CD14-positive monocyte (primary cell): Measurements from ENCODE around the gene PALM. TPM values are rescaled to one million over a fixed set of nuclear protein-coding genes. Genes with fewer than 3 reads are reported as not detected.

Source experiments
- DNase-seq, 3 donors: peaks; one replicate each; pipeline ENCODE4 v3.0.0-alpha.2; 2011 to 2022
- H2AFZ ChIP-seq: 2 replicates; pipeline ENCODE4 v1.6.0; 2012; ENCODE audit warnings: mild to moderate bottlenecking, low read depth, low read length, inconsistent platforms; ENCODE audit not compliant: insufficient read depth, poor library complexity, severe bottlenecking
- H3K27ac ChIP-seq, 2 donors: 1 replicate in 1 of 2; 2 replicates in 1 of 2; pipeline ENCODE4 v1.5.1; 2012 to 2013; ENCODE audit warnings: low read length in 2 of 2, control low read depth in 1 of 2, inconsistent platforms in 1 of 2, low read depth in 1 of 2, mild to moderate bottlenecking in 1 of 2
- H3K27me3 ChIP-seq, 2 donors: one replicate each; pipeline versions ENCODE4 v1.6.0 to v1.6.1; 2011 to 2013; ENCODE audit warnings: low read length in 2 of 2; ENCODE audit not compliant: control insufficient read depth in 2 of 2, insufficient read depth in 2 of 2
- H3K36me3 ChIP-seq, 2 donors: replicated peaks in 1 of 2; 1 replicate in 1 of 2; 2 replicates in 1 of 2; pipeline versions ENCODE4 v1.5.1 to v1.6.1; 2012 to 2013; ENCODE audit warnings: low read length in 2 of 2, control low read depth in 1 of 2, inconsistent platforms in 1 of 2, mild to moderate bottlenecking in 1 of 2; ENCODE audit not compliant: insufficient read depth in 2 of 2, control insufficient read depth in 1 of 2
- H3K4me1 ChIP-seq, 2 donors: 1 replicate in 1 of 2; 2 replicates in 1 of 2; pipeline versions ENCODE4 v1.5.1 to v1.6.1; 2012 to 2013; ENCODE audit warnings: low read length in 2 of 2, control low read depth in 1 of 2, inconsistent platforms in 1 of 2, mild to moderate bottlenecking in 1 of 2, moderate library complexity in 1 of 2; ENCODE audit not compliant: insufficient read depth in 2 of 2, control insufficient read depth in 1 of 2
- H3K4me2 ChIP-seq: replicated peaks from 2 replicates; pipeline ENCODE3; 2012; ENCODE audit warnings: low read length, moderate library complexity, mild to moderate bottlenecking; ENCODE audit not compliant: poor library complexity, severe bottlenecking; ENCODE audit errors: extremely low read depth
- H3K4me3 ChIP-seq, 3 experiments: fragments of 200-600 bp in 1 of 3; sonication (generic) in 1 of 3; replicated peaks in 1 of 3; 1 replicate in 2 of 3; 2 replicates in 1 of 3; pipeline ENCODE4 v1.5.1; 2011 to 2013; ENCODE audit warnings: low read length in 3 of 3, mild to moderate bottlenecking in 3 of 3, control low read depth in 2 of 3, low read depth in 2 of 3, inconsistent platforms in 1 of 3, moderate library complexity in 1 of 3
- H3K79me2 ChIP-seq: 2 replicates; pipeline ENCODE4 v1.6.0; 2012; ENCODE audit warnings: mild to moderate bottlenecking, control low read depth, inconsistent platforms, low read length, moderate library complexity; ENCODE audit not compliant: insufficient read depth
- H3K9ac ChIP-seq: 2 replicates; pipeline ENCODE4 v1.6.0; 2017; ENCODE audit warnings: low read length, mild to moderate bottlenecking; ENCODE audit not compliant: insufficient read depth, poor library complexity, severe bottlenecking
- H3K9me3 ChIP-seq, 2 donors: replicated peaks in 1 of 2; 1 replicate in 1 of 2; 2 replicates in 1 of 2; pipeline versions ENCODE4 v1.5.1 to v1.6.1; 2012 to 2013; ENCODE audit warnings: low read length in 2 of 2, control low read depth in 1 of 2; ENCODE audit not compliant: control insufficient read depth in 1 of 2, insufficient read depth in 1 of 2
- H4K20me1 ChIP-seq: 2 replicates; pipeline ENCODE4 v1.6.0; 2012; ENCODE audit warnings: mild to moderate bottlenecking, low read length, control low read depth, moderate library complexity; ENCODE audit not compliant: insufficient read depth
- H3K27ac Mint-ChIP-seq, 7 donors: one replicate each; pipeline ENCODE4 v1.8.0; 2020; ENCODE audit warnings: mild to moderate bottlenecking in 7 of 7, mixed read lengths in 7 of 7, moderate library complexity in 6 of 7, inconsistent platforms in 2 of 7
- H3K27me3 Mint-ChIP-seq, 3 donors: one replicate each; pipeline ENCODE4 v1.8.0; 2021 to 2022; ENCODE audit warnings: low read depth in 3 of 3, mild to moderate bottlenecking in 3 of 3, mixed read lengths in 3 of 3, moderate library complexity in 3 of 3, inconsistent platforms in 1 of 3
- H3K36me3 Mint-ChIP-seq, 2 donors: one replicate each; pipeline ENCODE4 v1.8.0; 2020; ENCODE audit warnings: mixed read lengths in 2 of 2, inconsistent platforms in 1 of 2, mild to moderate bottlenecking in 1 of 2
- H3K4me1 Mint-ChIP-seq: one replicate; pipeline ENCODE4 v1.8.0; 2020; ENCODE audit warnings: mild to moderate bottlenecking, mixed read lengths
- H3K4me3 Mint-ChIP-seq, 2 donors: one replicate each; pipeline ENCODE4 v1.8.0; 2020; ENCODE audit warnings: mild to moderate bottlenecking in 2 of 2, mixed read lengths in 2 of 2, moderate library complexity in 1 of 2
- H3K9me3 Mint-ChIP-seq, 7 donors: one replicate each; pipeline ENCODE4 v1.8.0; 2020 to 2022; ENCODE audit warnings: mixed read lengths in 7 of 7, mild to moderate bottlenecking in 6 of 7, moderate library complexity in 6 of 7, inconsistent platforms in 2 of 7
- WGBS: methylation state at CpG from one replicate; pipeline ENCODE4 v1.1.5; 2013; ENCODE audit warnings: missing lambda C conversion rate; ENCODE audit not compliant: insufficient coverage; 5-methylcytosine and 5-hydroxymethylcytosine counted together
- intact Hi-C, 2 donors: fragments of 100-400 bp; cut with micrococcal nuclease; formaldehyde crosslinking; loops; one replicate each; pipeline versions ENCODE4 v1.15.0 to v1.15.1; 2023
- polyA plus RNA-seq, 3 donors: library from polyadenylated mRNA; depleted of rRNA in 1 of 3; unstranded in 2 of 3; stranded (reverse) in 1 of 3; fragments of 300-500 nt in 2 of 3; fragments of >200 nt in 1 of 3; fragmentation: Illumina TruSeq in 2 of 3; gene quantifications; 1 replicate in 2 of 3; 2 replicates in 1 of 3; pipeline ENCODE4 v1.2.3, GENCODE V29; 2012 to 2021
- TF ChIP-seq, protein P1 (sequence below): fragments of 200-600 bp; IDR thresholded peaks from one replicate; pipeline ENCODE4 v1.8.0; 2022; ENCODE audit warnings: antibody characterized with exemption, mild to moderate bottlenecking

The PALM gene
- polyA plus RNA-seq, 3 donors = 0.23 TPM; not detected in 2

DNA sequence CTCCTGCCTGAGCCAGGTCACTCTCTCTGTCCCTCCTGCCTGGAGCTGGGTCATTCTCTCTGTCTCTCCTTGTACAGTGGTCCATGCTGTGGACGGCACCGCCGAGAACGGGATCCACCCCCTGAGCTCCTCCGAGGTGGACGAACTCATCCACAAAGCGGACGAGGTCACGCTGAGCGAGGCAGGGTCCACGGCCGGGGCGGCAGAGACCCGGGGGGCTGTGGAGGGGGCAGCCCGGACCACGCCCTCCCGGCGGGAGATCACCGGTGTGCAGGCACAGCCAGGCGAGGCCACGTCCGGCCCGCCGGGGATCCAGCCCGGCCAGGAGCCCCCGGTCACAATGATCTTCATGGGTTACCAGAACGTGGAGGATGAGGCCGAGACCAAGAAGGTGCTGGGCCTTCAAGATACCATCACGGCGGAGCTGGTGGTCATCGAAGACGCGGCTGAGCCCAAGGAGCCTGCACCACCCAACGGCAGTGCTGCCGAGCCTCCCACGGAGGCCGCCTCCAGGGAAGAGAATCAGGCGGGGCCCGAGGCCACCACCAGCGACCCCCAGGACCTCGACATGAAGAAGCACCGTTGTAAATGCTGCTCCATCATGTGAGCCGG lies 37.6 kb downstream of the PALM start:
- TF ChIP-seq, protein P1, sequence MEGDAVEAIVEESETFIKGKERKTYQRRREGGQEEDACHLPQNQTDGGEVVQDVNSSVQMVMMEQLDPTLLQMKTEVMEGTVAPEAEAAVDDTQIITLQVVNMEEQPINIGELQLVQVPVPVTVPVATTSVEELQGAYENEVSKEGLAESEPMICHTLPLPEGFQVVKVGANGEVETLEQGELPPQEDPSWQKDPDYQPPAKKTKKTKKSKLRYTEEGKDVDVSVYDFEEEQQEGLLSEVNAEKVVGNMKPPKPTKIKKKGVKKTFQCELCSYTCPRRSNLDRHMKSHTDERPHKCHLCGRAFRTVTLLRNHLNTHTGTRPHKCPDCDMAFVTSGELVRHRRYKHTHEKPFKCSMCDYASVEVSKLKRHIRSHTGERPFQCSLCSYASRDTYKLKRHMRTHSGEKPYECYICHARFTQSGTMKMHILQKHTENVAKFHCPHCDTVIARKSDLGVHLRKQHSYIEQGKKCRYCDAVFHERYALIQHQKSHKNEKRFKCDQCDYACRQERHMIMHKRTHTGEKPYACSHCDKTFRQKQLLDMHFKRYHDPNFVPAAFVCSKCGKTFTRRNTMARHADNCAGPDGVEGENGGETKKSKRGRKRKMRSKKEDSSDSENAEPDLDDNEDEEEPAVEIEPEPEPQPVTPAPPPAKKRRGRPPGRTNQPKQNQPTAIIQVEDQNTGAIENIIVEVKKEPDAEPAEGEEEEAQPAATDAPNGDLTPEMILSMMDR = no peak
- Mint-ChIP-seq H3K27me3 (peaks cover 0 to 2% (median 2%) of the 10 kb centered on the region in 3 donors), H3K4me1 (peaks cover under 1% of the 10 kb centered on the region), H3K4me3 (no peak overlapping the region), H3K36me3 (no peaks in the 10 kb centered on the region), H3K27ac (peak overlapping the region in 1 of 7 donors; percentile 53), H3K9me3 (peaks cover 13 to 50% (median 30%) of the 10 kb centered on the region in 7 donors)
- Histone ChIP-seq H3K9me3 (peaks cover 7 to 39% of the 10 kb centered on the region in 2 donors), H3K4me3 (no peak overlapping the region), H4K20me1 (no peaks in the 10 kb centered on the region), H3K27ac (no peak overlapping the region), H3K79me2 (no peaks in the 10 kb centered on the region), H3K9ac (no peak overlapping the region), H3K4me2 (no peak overlapping the region), H3K4me1 (peaks cover 0 to 2% of the 10 kb centered on the region in 2 donors), H3K36me3 (no peaks in the 10 kb centered on the region), H2AFZ (no peak overlapping the region), H3K27me3 (no peaks in the 10 kb centered on the region)
- DNase-seq = no peak
- intact Hi-C loops = no loop called here
- 98% methylated on average over 37 of the region's 43 CpGs for WGBS

DNA sequence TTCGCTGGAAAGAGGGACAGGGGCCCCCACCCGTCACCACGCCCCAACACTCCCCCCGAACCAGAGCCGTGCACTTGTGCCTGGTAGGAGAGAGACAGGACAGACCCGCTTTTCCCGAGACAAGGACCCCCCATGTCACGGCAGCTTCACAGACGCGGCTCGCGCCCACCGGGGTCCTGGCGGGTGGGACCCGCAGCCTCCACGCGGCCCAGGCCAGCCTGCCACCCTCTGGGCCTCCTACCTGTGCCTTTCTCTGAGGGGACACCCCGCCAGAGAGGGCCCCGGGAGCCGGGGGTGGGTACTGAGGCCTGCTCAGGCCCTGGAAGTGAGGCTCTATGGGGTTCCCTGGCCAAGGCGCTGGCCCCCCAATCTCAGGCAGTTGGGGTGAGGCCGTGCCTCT lies 38.2 kb downstream of the PALM start:
- Mint-ChIP-seq H3K4me3 (no peak overlapping the region), H3K9me3 (peaks cover 13 to 50% (median 30%) of the 10 kb centered on the region in 7 donors), H3K27ac (no peak overlapping the region), H3K4me1 (peaks cover 7% of the 10 kb centered on the region), H3K36me3 (no peaks in the 10 kb centered on the region), H3K27me3 (peaks cover 0 to 6% (median 2%) of the 10 kb centered on the region in 3 donors)
- Histone ChIP-seq H3K36me3 (no peaks in the 10 kb centered on the region), H4K20me1 (no peaks in the 10 kb centered on the region), H3K4me2 (no peak overlapping the region), H3K27me3 (no peaks in the 10 kb centered on the region), H2AFZ (no peak overlapping the region), H3K9ac (no peak overlapping the region), H3K4me1 (peaks cover 6 to 9% of the 10 kb centered on the region in 2 donors), H3K27ac (no peak overlapping the region), H3K9me3 (peaks cover 7 to 39% of the 10 kb centered on the region in 2 donors), H3K4me3 (no peak overlapping the region), H3K79me2 (no peaks in the 10 kb centered on the region)
- intact Hi-C loops = no loop called here
- TF ChIP-seq, protein P1 = no peak
- 95% methylated on average over 20 of the region's 22 CpGs for WGBS
- DNase-seq = no peak
